Activated CD4-positive, alpha-beta T cell treated with anti-CD3 and anti-CD28 coated beads, Interleukin-2, Interleukin-6, amounts not matched to agents 100 ng/mL and 50 ng/mL, durations not matched to agents 16 hours and 8 hours (primary cell): Measurements from ENCODE around the gene SETD4.
"Not testable (repeated sequence)": the region's sequence is repeated elsewhere in the genome, so short reads cannot be mapped to it uniquely, and the experiment has no call there.

Experiments
- DNase-seq: peaks from one replicate; pipeline ENCODE4 v3.0.0-alpha.2; 2020

The SETD4 gene

GRCh38 chr21:36060159-36060921 lies at the start of gene SETD4:
Gene SETD4, minus strand, starts transcription at chr21:36060526. Its CDS starts 1,638 bp downstream, at chr21:36058888.
- peak; percentile 96 for DNase-seq

GRCh38 chr21:36109868-36110267 lies 49.5 kb upstream of the SETD4 start:
- no peak for DNase-seq

GRCh38 chr21:36105327-36105842 lies 45.1 kb upstream of the SETD4 start:
- DNase-seq: no peak

DNA sequence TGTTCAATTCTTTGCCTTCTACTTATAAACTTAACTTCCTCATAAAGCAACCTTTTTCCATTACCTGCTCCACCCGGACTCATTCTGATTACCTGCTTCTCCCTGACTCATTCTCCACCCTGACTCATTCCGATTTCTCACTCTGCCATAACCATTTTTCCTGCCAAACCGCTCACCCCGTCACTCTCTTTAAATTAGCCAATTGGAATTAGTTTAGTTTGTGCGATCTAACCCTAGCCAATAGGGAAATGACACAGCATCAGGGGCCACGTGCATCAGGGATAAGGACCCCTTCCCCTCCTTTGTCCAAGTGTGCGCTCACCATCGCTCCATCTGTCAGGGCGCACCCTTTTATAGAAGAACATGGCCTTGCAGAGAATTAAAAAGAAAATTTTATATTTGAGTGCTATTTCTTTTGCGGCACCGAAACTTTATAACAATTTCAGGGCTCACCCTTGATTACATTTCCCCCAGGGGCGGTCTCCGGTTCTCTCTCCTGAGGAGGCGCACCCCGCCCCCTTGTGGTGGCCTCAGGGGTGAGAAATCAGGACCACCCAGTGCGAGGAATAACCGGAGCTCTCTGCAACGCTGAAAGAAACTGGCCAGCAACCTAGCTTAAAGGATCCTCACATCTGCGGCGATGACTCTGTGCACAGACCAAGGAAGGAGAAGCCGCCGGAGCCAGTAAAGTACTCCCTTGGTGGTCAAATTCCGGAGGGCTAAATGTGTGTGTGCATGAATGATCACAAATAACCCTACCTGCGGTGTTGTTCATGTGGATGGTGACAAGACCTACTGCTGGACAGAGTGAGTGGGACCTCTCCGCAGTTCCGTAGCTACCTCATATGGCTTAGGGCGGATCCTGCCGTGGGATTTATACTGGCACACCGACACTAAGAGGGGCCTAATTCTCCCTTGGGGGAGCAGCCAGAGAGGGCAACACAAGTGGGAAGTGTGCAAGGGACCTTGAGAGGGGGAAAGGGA lies 44.3 kb upstream of the SETD4 start:
- peak; percentile 53 for DNase-seq

- no peak for DNase-seq
These were observed 43.1 kb upstream of the SETD4 start for GRCh38 chr21:36103434-36103833.

GRCh38 chr21:36100971-36101641 lies 40.8 kb upstream of the SETD4 start:
- DNase-seq: no peak

DNA sequence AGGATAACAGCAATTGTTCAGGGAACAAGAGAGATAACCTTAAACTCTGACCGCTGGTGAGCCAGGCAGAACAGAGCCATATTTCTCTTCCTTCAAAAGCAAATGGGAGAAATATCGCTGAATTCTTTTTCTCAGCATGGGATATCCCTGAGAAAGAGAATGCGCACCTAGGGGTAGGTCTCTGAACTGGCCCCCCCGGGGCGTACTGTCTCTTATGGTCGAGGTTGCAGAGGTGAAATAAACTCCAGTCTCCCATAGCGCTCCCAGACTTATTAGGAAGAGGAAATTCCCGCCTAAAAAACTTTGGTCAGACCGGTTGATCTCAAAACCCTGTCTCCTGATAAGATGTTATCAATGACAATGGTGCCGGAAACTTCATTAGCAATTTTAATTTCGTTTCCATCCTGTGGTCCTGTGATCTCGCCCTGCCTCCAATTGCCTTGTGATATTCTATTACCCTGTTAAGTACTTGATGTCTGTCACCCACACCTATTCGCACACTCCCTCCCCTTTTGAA lies 39.4 kb upstream of the SETD4 start:
- not testable (repeated sequence) for DNase-seq

- DNase-seq: no peak
These were observed 38.7 kb upstream of the SETD4 start for GRCh38 chr21:36099000-36099399.

DNA sequence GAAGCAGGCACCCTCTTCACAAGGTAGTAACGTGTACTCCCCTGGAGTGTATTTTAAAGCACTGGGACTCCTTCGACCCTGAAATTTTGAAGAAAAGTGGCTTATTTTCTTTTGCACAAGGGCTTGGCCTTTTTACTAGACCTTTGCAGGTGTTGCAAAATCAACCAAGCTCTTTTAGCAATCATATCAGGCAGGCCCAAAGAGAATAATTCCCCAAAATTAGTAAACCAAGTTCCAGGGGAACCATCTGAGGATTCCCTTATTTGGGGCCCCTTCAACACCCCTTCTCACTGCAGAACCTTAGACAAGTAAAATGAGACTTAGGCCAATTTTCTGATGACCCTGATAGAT lies 37.8 kb upstream of the SETD4 start:
- no peak for DNase-seq

- DNase-seq: no peak
These were observed 37.3 kb upstream of the SETD4 start for GRCh38 chr21:36097427-36098181.

DNA sequence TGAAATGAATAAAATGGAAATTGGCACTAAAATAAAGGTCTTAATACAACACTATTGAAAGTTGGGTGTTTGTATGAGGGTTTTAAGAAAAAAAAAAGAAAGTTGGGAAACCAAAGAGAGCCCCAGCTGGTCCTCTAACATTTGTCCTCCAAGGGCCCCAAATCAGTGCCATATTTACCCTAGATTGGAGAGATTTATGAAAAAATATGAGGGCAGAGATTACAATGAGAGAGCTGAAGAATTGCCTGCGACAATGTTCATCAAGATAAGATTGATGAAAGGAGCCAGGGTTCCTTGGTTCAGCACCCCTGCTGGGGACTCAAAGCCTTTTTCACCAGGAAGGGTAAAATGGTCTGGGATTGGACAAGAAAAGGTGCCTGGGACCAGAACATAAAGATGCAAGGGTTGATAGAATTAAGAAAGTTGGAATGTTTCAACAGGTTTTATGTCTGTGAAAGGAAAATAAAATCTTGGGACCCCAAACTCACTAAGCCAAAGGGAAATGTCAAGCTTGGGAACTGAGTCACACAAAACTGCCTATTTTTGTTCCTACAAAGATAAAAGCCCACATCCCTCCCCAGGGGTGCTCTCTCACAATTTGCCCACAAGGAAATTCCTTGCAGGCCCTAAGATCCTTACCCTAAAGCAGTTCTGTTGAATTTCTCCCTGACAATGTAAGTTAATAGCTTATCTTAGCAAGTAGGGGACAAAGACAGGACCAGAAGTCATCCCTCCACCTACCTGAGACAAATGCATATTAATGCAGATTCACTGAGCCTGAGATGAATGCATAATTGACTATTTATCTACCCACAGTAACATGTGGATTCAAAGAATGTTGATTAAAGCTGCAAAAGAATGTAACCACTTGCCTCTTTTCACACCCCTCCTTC lies 36.3 kb upstream of the SETD4 start:
- DNase-seq: no peak

DNA sequence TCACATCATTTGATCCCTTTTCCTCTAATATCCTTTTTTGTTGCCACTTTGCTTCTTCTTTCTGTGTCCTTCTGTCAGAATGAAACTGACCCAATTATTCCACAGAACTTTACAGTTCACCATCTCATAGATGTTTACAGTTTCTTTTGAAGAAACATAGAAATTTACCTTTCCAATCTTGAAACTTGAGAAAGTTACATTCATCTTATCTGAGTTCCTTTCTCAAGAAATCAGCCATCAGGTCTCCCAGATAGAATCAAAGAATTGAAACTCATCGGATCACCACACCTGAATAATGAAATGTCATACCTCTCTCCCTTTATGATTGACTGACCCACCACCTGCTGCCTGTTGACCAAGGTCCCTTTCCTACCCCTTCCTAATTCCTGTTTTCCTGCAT lies 33.2 kb upstream of the SETD4 start:
- no peak for DNase-seq

DNA sequence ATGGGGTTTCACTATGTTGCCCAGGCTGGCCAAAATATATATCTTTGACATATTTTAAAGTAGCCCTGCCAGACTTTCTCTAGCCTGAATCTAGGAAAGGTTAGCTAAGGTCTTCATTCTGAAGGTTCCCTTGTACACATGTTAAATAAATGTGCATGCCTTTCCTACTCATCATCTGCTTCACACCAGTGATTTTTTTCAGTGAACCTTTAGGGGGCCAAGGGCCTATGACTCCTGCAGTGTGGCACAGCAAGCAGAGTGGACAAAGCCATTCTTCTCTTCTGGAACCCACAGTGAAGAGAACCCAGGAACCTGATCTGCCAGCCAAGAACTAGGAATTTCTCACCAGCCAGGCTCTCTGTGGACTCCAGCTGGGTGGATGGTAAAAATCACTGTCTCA lies 32.4 kb upstream of the SETD4 start:
- no peak for DNase-seq

GRCh38 chr21:36089946-36090345 lies 29.6 kb upstream of the SETD4 start:
- no peak for DNase-seq

DNA sequence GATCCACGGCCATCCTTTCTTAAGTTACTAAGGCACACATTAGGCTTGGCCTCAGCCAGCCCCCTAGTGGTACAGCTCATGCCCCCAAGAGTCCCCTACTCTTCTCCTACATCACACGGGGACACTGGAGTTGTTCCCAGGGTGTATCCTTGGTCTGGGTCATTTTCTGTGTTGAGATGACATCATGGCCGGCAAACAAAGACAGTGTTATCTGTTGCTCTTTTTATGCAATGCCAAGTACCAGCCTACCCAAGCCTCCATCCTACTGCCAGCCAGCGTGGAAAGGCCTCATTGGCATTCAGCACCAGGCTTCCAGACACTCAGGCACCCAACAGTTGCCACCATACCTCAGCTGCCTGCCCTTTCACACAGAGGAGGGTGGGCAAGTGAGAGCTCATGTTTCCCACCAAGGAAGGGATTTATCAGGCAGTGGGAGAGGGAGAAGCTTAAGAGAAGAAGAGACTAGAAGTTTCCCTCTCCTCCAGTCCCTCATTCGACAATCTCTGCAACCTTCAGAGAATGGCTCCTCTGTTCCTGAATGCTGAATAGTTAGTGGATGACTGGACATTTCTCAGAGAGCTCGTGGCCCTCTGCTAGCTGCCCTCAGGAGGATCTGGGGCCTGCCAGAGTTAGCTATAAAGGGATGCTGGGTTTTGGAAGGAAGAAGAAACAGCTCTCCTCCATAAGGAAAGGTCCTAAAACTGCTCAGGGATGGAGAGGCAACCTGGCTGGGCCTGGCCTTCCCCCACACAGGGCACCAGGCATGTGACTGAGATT lies 27.2 kb upstream of the SETD4 start:
- no peak for DNase-seq

- no peak for DNase-seq
These were observed 21.9 kb upstream of the SETD4 start for GRCh38 chr21:36082237-36082664.

GRCh38 chr21:36080386-36080785 lies 20.1 kb upstream of the SETD4 start:
- DNase-seq: no peak

DNA sequence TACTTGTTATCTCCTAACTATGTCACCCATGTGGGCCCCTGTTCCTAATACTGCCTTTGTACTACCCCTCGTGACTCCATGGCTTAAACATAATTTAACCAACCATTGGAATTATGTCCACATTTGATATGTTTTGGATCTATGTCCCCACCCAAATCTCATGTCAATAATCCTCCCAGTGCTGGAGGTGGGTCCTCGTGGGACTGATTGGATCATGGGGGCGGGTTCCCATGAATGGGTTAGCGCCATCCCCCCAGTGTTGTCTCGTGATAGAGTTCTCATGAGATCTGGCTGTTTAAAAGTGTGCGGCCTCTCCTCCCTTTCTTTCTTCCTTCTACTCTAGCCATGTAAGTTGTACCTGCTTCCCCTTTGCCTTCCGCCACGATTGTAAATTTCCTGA lies 19.3 kb upstream of the SETD4 start:
- DNase-seq: no peak

GRCh38 chr21:36079010-36079649 lies 18.8 kb upstream of the SETD4 start:
- DNase-seq: peak; percentile 65

DNA sequence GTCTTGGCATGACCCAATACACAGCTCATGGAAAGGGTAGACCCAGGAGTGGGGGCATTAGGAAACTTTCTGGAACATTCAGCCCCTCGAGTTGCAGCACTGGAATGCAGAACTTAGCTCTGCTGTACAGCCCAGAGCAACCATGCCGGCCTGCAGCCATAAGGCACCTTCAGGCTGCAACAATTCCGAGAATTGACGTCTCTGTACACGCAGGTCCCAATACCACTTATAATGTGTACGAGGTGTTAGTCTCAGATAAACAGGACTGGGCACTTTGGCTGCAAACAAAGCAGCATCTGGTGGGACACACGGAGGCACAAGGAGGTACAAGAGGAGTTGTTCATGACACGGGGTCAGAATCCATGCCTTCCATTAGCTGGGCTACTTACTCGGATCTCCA lies 17.4 kb upstream of the SETD4 start:
- DNase-seq: no peak
